PC-9 (cell line): Measurements from ENCODE around the gene GAS1. TPM values are rescaled to one million over a fixed set of nuclear protein-coding genes. Genes with fewer than 3 reads are reported as not detected.

Source experiments
- BruUV-seq: library from RNA; stranded (reverse); fragments of 400-500 nt; replicated peaks from 2 replicates; lab custom pipeline; 2021; lab: Mats Ljungman, UMichigan
- CTCF ChIA-PET: fragments of 300-600 bp; sonication (Branson Sonifier 250); formaldehyde crosslinking; loops from one replicate; lab custom pipeline; 2022; ENCODE audit warnings: antibody characterized with exemption; lab: Charles Lee
- POLR2A ChIA-PET: fragments of 300-600 bp; sonication (Branson Sonifier 250); formaldehyde crosslinking; loops from one replicate; lab custom pipeline; 2022; ENCODE audit warnings: antibody characterized with exemption; ENCODE audit not compliant: unreplicated experiment; lab: Charles Lee
- DNase-seq, 2 experiments: peaks; one replicate each; pipeline versions ENCODE4 v3.0.0 to v3.0.0-alpha.2; 2015 to 2022; ENCODE audit warnings: mixed read lengths in 1 of 2
- H2AFZ ChIP-seq: fragments of 200-600 bp; sonication (generic); 2 replicates; pipeline ENCODE4 v1.8.1; 2017; ENCODE audit warnings: antibody characterized with exemption
- H3F3A ChIP-seq: fragments of 200-600 bp; sonication (generic); 2 replicates; pipeline ENCODE4 v1.8.1; 2017; ENCODE audit warnings: antibody characterized with exemption, mild to moderate bottlenecking, low read depth; ENCODE audit not compliant: insufficient read depth
- H3K27ac ChIP-seq: fragments of 200-600 bp; sonication (generic); 2 replicates; pipeline ENCODE4 v1.6.1; 2016; ENCODE audit warnings: mixed run types
- H3K27me3 ChIP-seq: fragments of 200-600 bp; sonication (generic); 2 replicates; pipeline ENCODE4 v1.6.1; 2016; ENCODE audit warnings: low read depth, mixed run types; ENCODE audit not compliant: insufficient read depth
- H3K36me3 ChIP-seq: fragments of 200-600 bp; sonication (generic); 2 replicates; pipeline ENCODE4 v1.6.1; 2016; ENCODE audit warnings: low read depth, mixed run types
- H3K4me1 ChIP-seq: fragments of 200-600 bp; sonication (generic); replicated peaks from 2 replicates; pipeline ENCODE4 v1.6.1; 2016; ENCODE audit warnings: mixed run types; ENCODE audit not compliant: insufficient read depth
- H3K4me2 ChIP-seq: fragments of 200-600 bp; sonication (generic); 2 replicates; pipeline ENCODE4 v1.6.1; 2017; ENCODE audit warnings: mixed run types
- H3K4me3 ChIP-seq: fragments of 200-600 bp; sonication (generic); 2 replicates; pipeline ENCODE4 v1.6.1; 2016; ENCODE audit warnings: mixed run types
- H3K79me2 ChIP-seq: fragments of 200-600 bp; sonication (generic); 2 replicates; pipeline ENCODE4 v1.6.1; 2017; ENCODE audit warnings: low read depth, mixed run types
- H3K9me2 ChIP-seq: fragments of 200-600 bp; sonication (generic); 2 replicates; pipeline ENCODE4 v1.8.1; 2017; ENCODE audit warnings: mild to moderate bottlenecking; ENCODE audit not compliant: insufficient read depth
- H3K9me3 ChIP-seq: fragments of 200-600 bp; sonication (generic); 2 replicates; pipeline ENCODE4 v1.8.1; 2016; ENCODE audit warnings: low read depth; ENCODE audit not compliant: insufficient read depth
- H4K20me1 ChIP-seq: fragments of 200-600 bp; sonication (generic); 2 replicates; pipeline ENCODE4 v1.8.1; 2017; ENCODE audit not compliant: insufficient read depth
- CTCF ChIP-seq: fragments of 200-600 bp; sonication (generic); conservative IDR thresholded peaks from 2 replicates; pipeline ENCODE4 v1.6.1; 2017; ENCODE audit warnings: mixed run types, antibody characterized with exemption, mild to moderate bottlenecking, moderate library complexity
- EZH2 ChIP-seq: fragments of 200-600 bp; sonication (generic); IDR thresholded peaks from 2 replicates; pipeline ENCODE4 v1.8.0; 2017; ENCODE audit warnings: antibody characterized with exemption, low read depth
- intact Hi-C: fragments of 100-400 bp; cut with micrococcal nuclease; formaldehyde crosslinking; loops from one replicate; pipeline ENCODE4 v1.10.0; 2022; ENCODE audit not compliant: unreplicated experiment
- total RNA-seq: library from RNA; stranded (reverse); gene quantifications from 2 replicates; pipeline ENCODE4 v1.2.3, GENCODE V29; 2021

The GAS1 gene
- total RNA-seq, 1 experiment from 2014 or later: not detected

- ChIA-PET CTCF (no interaction called here), POLR2A (no interaction called here)
- no peak for DNase-seq
Measured at GRCh38 chr9:86978413-86978812, 31.1 kb upstream of the GAS1 start.

GRCh38 chr9:86977205-86977835, 30.0 kb upstream of the GAS1 start:
- BruUV-seq: no TSS peak
- H3K27me3 ChIP-seq: no peaks in the 10 kb centered on the region
- no peak overlapping the region for H3K4me3 ChIP-seq
- H3K9me2 ChIP-seq: 0 out of 2 replicates have a peak, but pooled peaks cover 4% of the 10 kb centered on the region
- intact Hi-C loops: no loop called here
- POLR2A ChIA-PET: no interaction called here
- no peak overlapping the region for H2AFZ ChIP-seq
- H3K36me3 ChIP-seq: no peaks in the 10 kb centered on the region
- CTCF ChIA-PET: no interaction called here
- H3K9me3 ChIP-seq: no peaks in the 10 kb centered on the region
- no peaks in the 10 kb centered on the region for H4K20me1 ChIP-seq
- DNase-seq: no peak
- no peaks in the 10 kb centered on the region for H3K4me1 ChIP-seq
- H3K4me2 ChIP-seq: no peak overlapping the region
- H3K79me2 ChIP-seq: no peaks in the 10 kb centered on the region
- H3F3A ChIP-seq: no peaks in the 10 kb centered on the region
- TF ChIP-seq EZH2: no peak
- no peak for TF ChIP-seq CTCF
- H3K27ac ChIP-seq: no peak overlapping the region

More at GRCh38 chr9:86978413-86978812, 31.1 kb upstream of the GAS1 start:
- Histone ChIP-seq H4K20me1 (no peaks in the 10 kb centered on the region), H3K9me3 (no peaks in the 10 kb centered on the region), H3K4me1 (peaks cover 5% of the 10 kb centered on the region; the same call in 1 of the 2 replicates), H3K27me3 (no peaks in the 10 kb centered on the region), H3F3A (no peaks in the 10 kb centered on the region), H3K27ac (no peak overlapping the region), H3K36me3 (no peaks in the 10 kb centered on the region), H3K4me2 (no peak overlapping the region), H2AFZ (no peak overlapping the region), H3K4me3 (no peak overlapping the region), H3K9me2 (0 out of 2 replicates have a peak, but pooled peaks cover 4% of the 10 kb centered on the region), H3K79me2 (no peaks in the 10 kb centered on the region)
- intact Hi-C loops: no loop called here
- TF ChIP-seq CTCF (no peak), EZH2 (no peak)
- no TSS peak for BruUV-seq

GRCh38 chr9:86975606-86976005, 28.3 kb upstream of the GAS1 start:
- no peak overlapping the region for H3K27ac ChIP-seq
- no peak for DNase-seq
- no peak overlapping the region for H3K4me2 ChIP-seq
- 0 out of 2 replicates have a peak, but pooled peaks cover 4% of the 10 kb centered on the region for H3K9me2 ChIP-seq
- ChIA-PET CTCF (no interaction called here), POLR2A (no interaction called here)
- no peaks in the 10 kb centered on the region for H3K9me3 ChIP-seq
- no peaks in the 10 kb centered on the region for H3K4me1 ChIP-seq
- TF ChIP-seq EZH2: no peak
- TF ChIP-seq CTCF: no peak
- intact Hi-C loops: no loop called here
- H3K4me3 ChIP-seq: no peak overlapping the region
- H3F3A ChIP-seq: no peaks in the 10 kb centered on the region
- no peaks in the 10 kb centered on the region for H3K27me3 ChIP-seq
- H3K36me3 ChIP-seq: no peaks in the 10 kb centered on the region
- H2AFZ ChIP-seq: no peak overlapping the region
- BruUV-seq: no TSS peak
- H3K79me2 ChIP-seq: no peaks in the 10 kb centered on the region
- H4K20me1 ChIP-seq: no peaks in the 10 kb centered on the region
